Activated T-cell treated with anti-CD3 and anti-CD28 coated beads, Interleukin-2, amount 50 U/mL, for 1 hour (primary cell): ENCODE measurements around the gene USP17L10.
"Not testable (repeated sequence)": the region's sequence is repeated elsewhere in the genome, so short reads cannot be mapped to it uniquely, and the experiment has no call there.

ENCODE experiments used
- DNase-seq: peaks from one replicate; pipeline ENCODE4 v3.0.0-alpha.2; 2020

The USP17L10 gene, protein sequence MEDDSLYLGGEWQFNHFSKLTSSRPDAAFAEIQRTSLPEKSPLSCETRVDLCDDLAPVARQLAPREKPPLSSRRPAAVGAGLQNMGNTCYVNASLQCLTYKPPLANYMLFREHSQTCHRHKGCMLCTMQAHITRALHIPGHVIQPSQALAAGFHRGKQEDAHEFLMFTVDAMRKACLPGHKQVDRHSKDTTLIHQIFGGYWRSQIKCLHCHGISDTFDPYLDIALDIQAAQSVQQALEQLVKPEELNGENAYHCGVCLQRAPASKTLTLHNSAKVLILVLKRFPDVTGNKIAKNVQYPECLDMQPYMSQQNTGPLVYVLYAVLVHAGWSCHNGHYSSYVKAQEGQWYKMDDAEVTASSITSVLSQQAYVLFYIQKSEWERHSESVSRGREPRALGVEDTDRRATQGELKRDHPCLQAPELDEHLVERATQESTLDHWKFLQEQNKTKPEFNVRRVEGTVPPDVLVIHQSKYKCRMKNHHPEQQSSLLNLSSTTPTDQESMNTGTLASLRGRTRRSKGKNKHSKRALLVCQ

DNA sequence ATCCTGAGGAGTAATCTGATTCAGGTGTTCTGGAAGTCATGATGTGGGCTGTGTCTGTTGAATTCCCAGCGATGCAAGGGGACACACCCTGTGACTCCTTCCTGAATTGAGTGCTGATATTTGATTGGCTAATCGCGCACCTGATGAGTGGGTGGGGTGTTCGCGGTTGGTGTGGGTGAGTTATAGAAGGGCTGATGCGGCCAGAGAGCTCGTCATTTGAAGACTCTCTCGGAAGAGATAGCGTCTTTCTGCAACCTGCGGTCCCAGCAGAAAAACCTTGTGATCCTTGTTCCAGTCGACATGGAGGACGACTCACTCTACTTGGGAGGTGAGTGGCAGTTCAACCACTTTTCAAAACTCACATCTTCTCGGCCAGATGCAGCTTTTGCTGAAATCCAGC, at the start of gene USP17L10:
Gene USP17L10 (plus strand): TSS at position 301 of the 400 bp plus-strand sequence. CDS start 0 bp downstream, at position 301.
- DNase-seq = not testable (repeated sequence)

DNA sequence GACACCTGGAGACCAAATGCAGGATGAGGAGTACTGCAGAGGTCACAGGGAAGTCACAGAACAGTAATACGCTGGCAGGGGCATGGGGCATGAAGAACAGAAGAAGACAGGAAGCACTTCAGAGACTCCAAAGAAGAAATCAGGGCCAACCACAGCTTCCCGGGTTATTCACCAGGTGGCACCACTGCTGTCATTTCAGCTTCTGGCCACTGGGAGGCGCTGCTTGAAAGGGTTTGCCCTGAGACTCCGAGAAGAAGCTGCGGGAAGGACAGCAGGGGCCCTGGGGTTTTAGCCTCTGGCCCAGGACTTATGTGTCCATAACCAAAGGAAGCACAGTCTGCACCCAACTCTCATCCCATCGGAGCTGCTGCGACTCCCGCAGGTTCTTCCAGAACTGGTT, 44.5 kb upstream of the USP17L10 start:
- DNase-seq = not testable (repeated sequence)

DNA sequence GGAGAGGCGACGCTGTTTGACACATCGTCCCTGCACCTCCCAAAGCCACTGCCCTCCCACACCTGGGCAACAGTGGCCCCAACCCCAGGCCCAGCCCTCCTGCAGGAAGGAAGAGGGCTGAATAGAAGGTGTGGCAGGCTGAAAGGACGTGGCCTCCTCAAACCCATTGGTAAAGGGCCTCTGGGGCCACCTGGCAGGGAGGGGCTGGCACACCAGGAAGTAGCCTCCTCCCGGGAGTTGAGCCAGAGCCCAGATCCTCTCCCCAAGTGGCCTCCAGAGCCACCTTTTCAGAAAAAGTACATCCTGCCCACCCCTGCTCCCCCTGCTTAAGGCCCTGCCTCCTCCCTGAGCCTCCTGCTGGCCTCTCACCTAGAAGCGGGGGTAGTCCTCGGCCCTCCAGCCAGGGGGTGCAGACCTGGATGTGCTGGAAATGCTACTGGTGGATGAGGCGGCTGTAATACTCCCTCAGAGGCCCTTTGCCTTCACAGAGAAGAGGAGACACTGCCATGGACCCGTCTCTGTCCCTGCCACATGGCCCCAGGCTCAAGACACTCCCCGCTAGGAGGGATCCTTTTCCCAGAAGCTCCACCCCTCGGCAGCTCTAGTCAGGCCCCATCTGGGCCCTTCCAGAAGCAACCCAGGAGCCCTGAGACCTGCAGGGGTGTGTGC, 40.5 kb upstream of the USP17L10 start, which contains the start of gene FAM90A26:
Gene FAM90A26 (plus strand): TSS at position 619 of the 669 bp plus-strand sequence. CDS start 2,764 bp downstream, outside the sequence.
- DNase-seq = not testable (repeated sequence)

DNA sequence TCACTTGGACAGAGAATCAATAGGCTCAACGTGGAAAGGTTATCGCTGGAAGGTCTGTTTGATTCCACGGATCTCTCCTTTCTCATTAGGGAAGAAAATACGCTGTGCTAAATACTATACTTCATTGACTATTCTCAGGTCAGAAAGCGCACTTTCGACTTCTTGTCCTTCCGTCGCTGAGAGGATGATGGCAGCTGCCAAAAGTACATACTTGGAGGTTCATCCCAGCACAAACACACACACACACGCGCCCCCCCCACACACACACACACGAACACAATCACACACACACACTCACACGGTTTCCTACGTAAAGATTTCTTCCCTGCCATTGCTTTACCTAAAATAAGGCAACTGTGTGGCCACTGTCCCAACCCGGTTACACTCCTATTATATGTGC, 4.2 kb downstream of the USP17L10 start:
- DNase-seq = not testable (repeated sequence)

DNA sequence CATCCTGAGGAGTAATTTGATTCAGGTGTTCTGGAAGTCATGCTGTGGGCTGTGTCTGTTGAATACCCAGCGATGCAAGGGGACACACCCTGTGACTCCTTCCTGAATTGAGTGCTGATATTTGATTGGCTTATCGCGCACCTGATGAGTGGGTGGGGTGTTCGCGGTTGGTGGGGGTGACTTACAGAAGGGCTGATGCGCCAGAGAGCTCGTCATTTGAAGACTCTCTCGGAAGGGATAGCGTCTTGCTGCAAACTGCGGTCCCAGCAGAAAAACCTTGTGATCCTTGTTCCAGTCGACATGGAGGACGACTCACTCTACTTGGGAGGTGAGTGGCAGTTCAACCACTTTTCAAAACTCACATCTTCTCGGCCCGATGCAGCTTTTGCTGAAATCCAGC, 4.6 kb downstream of the USP17L10 start, which contains the start of gene USP17L11:
Gene USP17L11 (plus strand): TSS at position 301 of the 400 bp plus-strand sequence. CDS start 0 bp downstream, at position 301.
- DNase-seq = not testable (repeated sequence)

DNA sequence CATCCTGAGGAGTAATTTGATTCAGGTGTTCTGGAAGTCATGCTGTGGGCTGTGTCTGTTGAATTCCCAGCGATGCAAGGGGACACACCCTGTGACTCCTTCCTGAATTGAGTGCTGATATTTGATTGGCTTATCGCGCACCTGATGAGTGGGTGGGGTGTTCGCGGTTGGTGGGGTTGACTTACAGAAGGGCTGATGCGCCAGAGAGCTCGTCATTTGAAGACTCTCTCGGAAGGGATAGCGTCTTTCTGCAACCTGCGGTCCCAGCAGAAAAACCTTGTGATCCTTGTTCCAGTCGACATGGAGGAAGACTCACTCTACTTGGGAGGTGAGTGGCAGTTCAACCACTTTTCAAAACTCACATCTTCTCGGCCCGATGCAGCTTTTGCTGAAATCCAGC, 9.4 kb downstream of the USP17L10 start, which contains the start of gene USP17L12:
Gene USP17L12 (plus strand): TSS at position 301 of the 400 bp plus-strand sequence. CDS start 0 bp downstream, at position 301.
- not testable (repeated sequence) for DNase-seq

DNA sequence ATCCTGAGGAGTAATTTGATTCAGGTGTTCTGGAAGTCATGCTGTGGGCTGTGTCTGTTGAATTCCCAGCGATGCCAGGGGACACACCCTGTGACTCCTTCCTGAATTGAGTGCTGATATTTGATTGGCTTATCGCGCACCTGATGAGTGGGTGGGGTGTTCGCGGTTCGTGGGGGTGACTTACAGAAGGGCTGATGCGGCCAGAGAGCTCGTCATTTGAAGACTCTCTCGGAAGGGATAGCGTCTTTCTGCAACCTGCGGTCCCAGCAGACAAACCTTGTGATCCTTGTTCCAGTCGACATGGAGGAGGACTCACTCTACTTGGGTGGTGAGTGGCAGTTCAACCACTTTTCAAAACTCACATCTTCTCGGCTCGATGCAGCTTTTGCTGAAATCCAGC, 14.1 kb downstream of the USP17L10 start, which contains the start of gene USP17L13:
Gene USP17L13 (plus strand): TSS at position 301 of the 400 bp plus-strand sequence. CDS start 0 bp downstream, at position 301.
- DNase-seq = not testable (repeated sequence)

DNA sequence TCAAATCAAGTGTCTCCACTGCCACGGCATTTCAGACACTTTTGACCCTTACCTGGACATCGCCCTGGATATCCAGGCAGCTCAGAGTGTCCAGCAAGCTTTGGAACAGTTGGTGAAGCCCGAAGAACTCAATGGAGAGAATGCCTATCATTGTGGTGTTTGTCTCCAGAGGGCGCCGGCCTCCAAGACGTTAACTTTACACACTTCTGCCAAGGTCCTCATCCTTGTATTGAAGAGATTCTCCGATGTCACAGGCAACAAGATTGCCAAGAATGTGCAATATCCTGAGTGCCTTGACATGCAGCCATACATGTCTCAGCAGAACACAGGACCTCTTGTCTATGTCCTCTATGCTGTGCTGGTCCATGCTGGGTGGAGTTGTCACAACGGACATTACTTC, 19.8 kb downstream of the USP17L10 start:
- not testable (repeated sequence) for DNase-seq

DNA sequence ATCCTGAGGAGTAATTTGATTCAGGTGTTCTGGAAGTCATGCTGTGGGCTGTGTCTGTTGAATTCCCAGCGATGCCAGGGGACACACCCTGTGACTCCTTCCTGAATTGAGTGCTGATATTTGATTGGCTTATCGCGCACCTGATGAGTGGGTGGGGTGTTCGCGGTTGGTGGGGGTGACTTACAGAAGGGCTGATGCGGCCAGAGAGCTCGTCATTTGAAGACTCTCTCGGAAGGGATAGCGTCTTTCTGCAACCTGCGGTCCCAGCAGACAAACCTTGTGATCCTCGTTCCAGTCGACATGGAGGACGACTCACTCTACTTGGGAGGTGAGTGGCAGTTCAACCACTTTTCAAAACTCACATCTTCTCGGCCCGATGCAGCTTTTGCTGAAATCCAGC, 23.6 kb downstream of the USP17L10 start, which contains the start of gene USP17L15:
Gene USP17L15 (plus strand): TSS at position 301 of the 400 bp plus-strand sequence. CDS start 0 bp downstream, at position 301.
- DNase-seq = not testable (repeated sequence)

DNA sequence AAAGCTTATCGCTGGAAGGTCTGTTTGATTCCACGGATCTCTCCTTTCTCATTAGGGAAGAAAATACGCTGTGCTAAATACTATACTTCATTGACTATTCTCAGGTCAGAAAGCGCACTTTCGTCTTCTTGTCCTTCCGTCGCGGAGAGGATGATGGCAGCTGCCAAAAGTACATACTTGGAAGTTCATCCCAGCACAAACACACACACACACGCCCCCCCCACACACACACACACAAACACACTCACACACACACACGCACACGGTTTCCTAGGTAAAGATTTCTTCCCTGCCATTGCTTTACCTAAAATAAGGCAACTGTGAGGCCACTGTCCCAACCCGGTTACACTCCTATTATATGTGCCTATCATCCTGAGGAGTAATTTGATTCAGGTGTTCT, 28.0 kb downstream of the USP17L10 start:
- not testable (repeated sequence) for DNase-seq

DNA sequence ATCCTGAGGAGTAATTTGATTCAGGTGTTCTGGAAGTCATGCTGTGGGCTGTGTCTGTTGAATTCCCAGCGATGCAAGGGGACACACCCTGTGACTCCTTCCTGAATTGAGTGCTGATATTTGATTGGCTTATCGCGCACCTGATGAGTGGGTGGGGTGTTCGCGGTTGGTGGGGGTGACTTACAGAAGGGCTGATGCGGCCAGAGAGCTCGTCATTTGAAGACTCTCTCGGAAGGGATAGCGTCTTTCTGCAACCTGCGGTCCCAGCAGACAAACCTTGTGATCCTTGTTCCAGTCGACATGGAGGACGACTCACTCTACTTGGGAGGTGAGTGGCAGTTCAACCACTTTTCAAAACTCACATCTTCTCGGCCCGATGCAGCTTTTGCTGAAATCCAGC, 33.1 kb downstream of the USP17L10 start, which contains the start of gene USP17L17:
Gene USP17L17 (plus strand): TSS at position 301 of the 400 bp plus-strand sequence. CDS start 0 bp downstream, at position 301.
- DNase-seq = not testable (repeated sequence)

DNA sequence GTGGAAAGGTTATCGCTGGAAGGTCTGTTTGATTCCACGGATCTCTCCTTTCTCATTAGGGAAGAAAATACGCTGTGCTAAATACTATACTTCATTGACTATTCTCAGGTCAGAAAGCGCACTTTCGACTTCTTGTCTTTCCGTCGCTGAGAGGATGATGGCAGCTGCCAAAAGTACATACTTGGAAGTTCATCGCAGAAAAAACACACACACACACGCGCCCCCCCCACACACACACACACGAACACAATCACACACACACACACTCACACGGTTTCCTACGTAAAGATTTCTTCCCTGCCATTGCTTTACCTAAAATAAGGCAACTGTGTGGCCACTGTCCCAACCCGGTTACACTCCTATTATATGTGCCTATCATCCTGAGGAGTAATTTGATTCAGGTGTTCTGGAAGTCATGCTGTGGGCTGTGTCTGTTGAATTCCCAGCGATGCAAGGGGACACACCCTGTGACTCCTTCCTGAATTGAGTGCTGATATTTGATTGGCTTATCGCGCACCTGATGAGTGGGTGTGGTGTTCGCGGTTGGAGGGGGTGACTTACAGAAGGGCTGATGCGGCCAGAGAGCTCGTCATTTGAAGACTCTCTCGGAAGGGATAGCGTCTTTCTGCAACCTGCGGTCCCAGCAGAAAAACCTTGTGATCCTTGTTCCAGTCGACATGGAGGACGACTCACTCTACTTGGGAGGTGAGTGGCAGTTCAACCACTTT, 37.7 kb downstream of the USP17L10 start, which contains the start of gene USP17L18:
Gene USP17L18 (plus strand): TSS at position 678 of the 728 bp plus-strand sequence. CDS start 0 bp downstream, at position 678.
- DNase-seq = not testable (repeated sequence)

DNA sequence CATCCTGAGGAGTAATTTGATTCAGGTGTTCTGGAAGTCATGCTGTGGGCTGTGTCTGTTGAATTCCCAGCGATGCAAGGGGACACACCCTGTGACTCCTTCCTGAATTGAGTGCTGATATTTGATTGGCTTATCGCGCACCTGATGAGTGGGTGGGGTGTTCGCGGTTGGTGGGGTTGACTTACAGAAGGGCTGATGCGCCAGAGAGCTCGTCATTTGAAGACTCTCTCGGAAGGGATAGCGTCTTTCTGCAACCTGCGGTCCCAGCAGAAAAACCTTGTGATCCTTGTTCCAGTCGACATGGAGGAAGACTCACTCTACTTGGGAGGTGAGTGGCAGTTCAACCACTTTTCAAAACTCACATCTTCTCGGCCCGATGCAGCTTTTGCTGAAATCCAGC, 42.6 kb downstream of the USP17L10 start, which contains the start of gene USP17L19:
Gene USP17L19 (plus strand): TSS at position 301 of the 400 bp plus-strand sequence. CDS start 0 bp downstream, at position 301.
- not testable (repeated sequence) for DNase-seq

DNA sequence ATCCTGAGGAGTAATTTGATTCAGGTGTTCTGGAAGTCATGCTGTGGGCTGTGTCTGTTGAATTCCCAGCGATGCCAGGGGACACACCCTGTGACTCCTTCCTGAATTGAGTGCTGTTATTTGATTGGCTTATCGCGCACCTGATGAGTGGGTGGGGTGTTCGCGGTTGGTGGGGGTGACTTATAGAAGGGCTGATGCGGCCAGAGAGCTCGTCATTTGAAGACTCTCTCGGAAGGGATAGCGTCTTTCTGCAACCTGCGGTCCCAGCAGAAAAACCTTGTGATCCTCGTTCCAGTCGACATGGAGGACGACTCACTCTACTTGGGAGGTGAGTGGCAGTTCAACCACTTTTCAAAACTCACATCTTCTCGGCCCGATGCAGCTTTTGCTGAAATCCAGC, 47.4 kb downstream of the USP17L10 start, which contains the start of gene USP17L20:
Gene USP17L20 (plus strand): TSS at position 301 of the 400 bp plus-strand sequence. CDS start 0 bp downstream, at position 301.
- not testable (repeated sequence) for DNase-seq
